Muscle of arm (tissue), 12 donors: Measurements from ENCODE around the gene PLOD3. TPM values are rescaled to one million over a fixed set of nuclear protein-coding genes. Genes with fewer than 3 reads are reported as not detected.

Source experiments
- DNase-seq: peaks from one replicate; pipeline ENCODE4 v3.0.0-alpha.2; 2013
- polyA plus RNA-seq, 12 donors: library from polyadenylated mRNA; unstranded; fragments of 120-200 nt; gene quantifications; one replicate each; pipeline ENCODE4 v1.2.1, GENCODE V29; 2013; ENCODE audit not compliant: insufficient read length in 12 of 12

PLOD3 gene
- polyA plus RNA-seq, 12 donors, result 31.9 to 73.4 (median 47.2) TPM; not detected in 1

- no peak for DNase-seq
Measured at GRCh38 chr7:101186844-101187428, 30.4 kb downstream of the PLOD3 start.

DNA sequence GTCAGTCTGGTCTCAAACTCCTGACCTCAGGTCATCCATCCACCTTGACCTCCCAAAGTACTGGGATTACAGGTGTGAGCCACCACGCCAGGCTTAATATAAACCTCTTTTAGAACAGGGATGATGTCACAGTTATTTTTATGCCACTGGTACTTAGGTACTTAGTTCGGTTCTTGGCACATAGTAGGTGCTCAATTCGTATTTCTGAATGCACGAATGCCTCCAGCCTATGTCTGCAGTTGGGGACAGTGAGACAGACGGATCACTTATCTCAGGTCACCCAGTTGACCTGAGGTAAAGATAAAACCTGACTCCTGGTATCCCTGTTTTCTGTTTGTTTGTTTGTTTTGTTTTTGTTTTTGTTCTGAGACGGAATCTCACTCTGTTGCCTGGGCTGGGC lies 31.2 kb downstream of the PLOD3 start:
- DNase-seq, result no peak

- DNase-seq, result no peak
Measured at GRCh38 chr7:101185258-101185839, 32.0 kb downstream of the PLOD3 start.

DNA sequence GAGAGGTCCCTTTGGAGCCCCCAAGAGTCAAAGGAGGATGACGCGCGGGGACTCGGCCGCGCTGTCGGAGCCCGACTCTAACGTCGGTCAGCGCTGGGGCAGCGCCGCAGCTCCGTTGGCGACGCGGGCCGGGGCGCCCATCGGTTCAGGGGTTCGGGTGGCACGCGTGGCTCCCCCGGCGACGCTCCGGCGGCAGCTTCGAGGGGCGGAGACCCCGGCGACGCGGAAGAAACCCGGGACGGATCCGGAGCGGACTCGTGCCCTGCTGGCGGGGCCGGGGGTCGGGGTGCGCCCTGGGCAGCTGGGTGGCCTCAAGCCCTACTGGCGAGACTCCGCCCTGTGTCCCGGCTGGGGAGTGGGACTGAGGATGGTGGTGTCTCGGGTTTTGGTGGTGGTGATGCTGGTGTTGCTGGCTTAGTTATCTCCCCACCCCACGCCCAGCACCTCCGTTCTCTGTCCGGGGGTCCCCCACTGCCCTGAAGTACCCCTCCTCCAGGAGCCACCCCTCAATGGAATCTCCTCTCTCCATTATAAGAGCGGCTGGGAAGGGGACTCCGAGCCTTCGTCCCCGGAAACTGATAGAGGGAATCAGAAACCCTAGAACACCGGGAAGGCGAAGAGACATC lies 37.1 kb downstream of the PLOD3 start, which contains the start of gene NAT16:
Gene NAT16, minus strand, starts transcription at position 164 of the 626 bp plus-strand sequence. CDS start 5,486 bp downstream, outside the sequence.
- DNase-seq, result no peak

DNA sequence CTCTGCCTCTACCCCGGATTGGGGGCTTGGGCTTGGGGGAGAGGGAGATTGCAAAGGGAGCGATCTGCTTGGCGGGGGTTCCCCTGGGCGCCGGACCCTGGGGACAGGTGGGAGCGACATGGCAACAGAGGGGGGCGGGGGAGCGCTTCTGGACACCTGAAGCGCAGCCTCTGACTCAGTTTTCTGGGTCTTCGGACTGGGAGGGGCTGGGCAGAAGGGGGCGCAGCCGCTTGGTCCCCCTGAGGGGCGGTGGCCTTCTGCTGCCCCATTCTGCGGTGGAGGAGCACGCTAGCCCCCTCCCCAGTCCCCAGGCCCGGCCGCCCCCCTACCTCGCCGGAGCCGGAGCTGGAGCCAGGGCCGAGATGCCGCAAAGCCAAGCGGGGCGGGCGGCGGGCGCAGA lies 37.7 kb downstream of the PLOD3 start:
- no peak for DNase-seq

DNA sequence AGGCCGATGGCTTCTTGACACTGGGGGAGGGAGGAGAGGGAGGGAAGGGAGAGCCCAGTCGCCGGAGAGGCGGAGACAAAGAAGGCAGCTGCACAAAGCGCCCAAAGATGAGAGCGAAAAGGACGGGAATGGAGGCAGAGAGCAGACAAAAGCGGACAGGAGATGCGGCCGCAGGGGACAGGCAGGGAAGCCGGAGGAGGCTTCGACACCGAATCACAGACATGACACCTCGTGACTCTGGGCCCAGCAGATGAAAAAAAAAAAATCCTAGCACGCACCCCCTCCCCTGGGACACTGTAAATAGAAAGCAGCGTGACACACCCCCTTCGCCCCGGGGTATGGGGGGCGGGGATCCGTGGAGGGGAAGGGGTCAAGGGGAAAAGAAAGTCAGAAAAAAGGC lies 38.3 kb downstream of the PLOD3 start:
- no peak for DNase-seq

DNA sequence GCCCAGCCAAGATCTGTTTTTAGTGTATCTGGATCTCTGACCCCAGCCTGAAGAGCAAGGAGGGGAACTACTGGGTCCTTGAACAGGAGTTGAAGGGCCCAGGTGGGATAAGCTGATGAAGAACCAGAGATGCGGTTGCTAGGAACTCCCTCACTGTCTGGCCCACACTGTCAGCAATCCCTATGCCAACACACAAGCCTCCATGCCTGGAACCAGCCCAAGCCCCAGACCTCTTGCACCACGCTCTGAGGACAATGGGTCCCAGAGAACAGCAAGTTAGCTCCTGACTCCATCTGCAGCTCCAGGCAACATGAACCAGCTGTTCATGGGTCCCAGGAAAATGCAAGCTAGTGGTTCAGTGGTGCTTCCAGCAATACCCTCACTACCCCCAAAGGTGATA lies 39.7 kb downstream of the PLOD3 start:
- no peak for DNase-seq

GRCh38 chr7:101175664-101176063 lies 41.7 kb downstream of the PLOD3 start:
- no peak for DNase-seq

GRCh38 chr7:101174322-101174854 lies 43.0 kb downstream of the PLOD3 start:
- DNase-seq, result no peak

DNA sequence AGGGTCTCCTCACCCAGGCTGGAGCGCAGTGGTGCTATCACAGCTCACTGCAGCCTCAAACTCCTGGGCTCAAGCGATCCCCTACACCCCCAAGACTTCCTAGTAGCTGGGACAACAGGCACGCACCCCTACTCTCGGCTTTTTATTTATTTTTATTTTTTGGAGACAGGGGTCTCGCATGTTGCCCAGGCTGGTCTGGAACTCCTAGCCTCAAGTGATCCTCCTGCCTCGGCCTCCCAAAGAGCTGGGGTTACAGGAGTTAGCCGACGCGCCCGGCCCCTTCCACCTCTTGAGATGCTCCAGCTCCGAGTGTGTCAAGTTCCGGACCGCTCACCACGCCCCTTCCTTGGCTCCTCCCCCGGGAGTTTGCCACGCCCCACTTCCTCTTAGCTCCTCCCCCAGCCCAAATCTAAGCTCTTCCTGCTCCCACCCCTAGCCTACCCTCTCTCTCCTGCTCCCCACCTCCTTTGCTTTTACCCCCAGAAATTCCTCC lies 43.6 kb downstream of the PLOD3 start:
- no peak for DNase-seq

DNA sequence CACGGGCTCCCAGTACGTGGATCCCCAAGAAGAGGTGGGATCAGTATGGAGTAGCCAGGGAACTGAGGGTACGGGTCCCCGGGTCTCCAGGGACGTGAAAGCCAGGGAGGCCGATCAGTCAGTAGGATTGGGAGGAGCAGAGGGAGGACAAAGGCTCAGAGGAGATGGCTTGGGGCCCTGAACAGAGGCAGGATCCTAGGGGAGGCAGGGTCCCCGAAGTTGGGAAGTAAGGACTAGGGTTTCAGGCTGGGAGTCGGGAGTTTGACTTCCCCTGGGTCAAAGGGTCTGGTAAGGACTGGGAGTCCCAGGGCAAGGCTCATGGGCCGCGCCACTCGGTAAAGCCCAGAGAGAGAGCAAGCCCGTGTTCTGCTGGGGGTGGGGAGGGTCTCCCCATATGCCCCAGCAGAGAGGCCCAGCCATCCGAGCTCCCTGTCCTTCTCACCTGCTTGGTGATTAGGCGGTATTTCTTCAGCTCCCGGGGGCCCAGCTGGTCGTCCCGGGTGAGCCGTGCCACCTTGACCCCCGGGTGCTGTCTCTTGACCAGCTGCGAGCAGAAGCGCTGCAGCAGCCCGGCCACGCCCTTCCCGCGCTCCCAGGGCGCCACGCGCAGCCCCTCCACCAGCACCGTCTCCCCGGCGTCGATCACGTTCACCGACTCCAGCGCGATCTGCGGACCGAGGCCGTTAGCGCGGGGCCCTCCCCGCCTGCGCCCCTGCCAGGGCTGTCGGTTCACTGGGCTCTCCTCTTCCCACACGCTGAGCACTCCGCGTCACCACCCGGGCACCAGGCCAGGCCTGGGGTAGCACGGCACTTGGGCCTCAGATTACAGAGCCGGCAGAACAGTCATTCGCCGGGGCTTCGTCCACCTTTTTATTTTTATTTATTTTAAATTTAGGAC lies 44.3 kb downstream of the PLOD3 start:
- no peak for DNase-seq

DNA sequence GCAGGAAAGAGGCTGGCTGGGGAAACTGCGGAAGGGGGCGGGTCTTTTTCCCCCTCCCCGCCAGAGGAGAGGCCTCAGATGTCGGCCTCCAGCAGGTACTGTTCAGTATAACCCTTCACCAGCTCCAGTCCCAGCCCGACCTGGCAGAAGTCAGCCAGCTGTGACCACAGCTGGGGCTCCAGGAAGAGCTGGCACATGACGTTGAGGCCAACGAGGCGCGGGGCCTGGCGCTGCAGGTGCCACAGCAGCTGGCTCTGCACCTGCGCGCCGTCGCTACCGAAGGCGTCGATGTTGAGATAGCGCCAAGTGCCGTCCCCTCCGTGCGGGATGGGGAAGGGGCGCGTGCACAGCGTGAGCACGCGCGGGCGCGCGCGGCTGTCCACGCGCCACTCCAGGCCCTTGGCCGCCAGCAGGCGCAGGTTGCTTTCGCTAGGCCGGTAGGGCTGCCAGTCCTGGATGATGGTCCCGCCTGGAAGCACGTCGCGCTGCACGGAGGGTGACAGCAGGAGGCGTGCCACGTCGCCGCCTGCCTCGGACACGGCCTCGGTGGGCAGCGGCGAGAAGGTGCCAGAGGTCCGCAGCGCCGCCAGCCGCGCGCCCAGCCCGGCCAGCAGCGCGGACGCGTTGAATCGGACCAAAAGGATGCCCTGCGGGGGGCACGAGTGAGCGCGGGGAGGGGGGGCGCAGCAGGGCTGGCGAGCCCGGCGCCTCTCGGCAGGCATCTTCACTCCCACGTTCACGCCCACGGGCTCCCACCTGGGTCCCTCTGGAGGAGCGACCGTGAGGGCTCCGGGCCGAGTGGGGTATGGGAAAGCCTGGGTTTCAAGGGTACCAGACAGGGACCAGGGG lies 45.2 kb downstream of the PLOD3 start:
- DNase-seq, result no peak

GRCh38 chr7:101171442-101171837 lies 45.9 kb downstream of the PLOD3 start:
- DNase-seq, result no peak

- no peak for DNase-seq
Measured at GRCh38 chr7:101170617-101171441, 46.6 kb downstream of the PLOD3 start.

- DNase-seq, result peak; percentile 54
Measured at GRCh38 chr7:101169838-101170551, 47.4 kb downstream of the PLOD3 start.

GRCh38 chr7:101169110-101169837 lies 48.1 kb downstream of the PLOD3 start:
- no peak for DNase-seq

DNA sequence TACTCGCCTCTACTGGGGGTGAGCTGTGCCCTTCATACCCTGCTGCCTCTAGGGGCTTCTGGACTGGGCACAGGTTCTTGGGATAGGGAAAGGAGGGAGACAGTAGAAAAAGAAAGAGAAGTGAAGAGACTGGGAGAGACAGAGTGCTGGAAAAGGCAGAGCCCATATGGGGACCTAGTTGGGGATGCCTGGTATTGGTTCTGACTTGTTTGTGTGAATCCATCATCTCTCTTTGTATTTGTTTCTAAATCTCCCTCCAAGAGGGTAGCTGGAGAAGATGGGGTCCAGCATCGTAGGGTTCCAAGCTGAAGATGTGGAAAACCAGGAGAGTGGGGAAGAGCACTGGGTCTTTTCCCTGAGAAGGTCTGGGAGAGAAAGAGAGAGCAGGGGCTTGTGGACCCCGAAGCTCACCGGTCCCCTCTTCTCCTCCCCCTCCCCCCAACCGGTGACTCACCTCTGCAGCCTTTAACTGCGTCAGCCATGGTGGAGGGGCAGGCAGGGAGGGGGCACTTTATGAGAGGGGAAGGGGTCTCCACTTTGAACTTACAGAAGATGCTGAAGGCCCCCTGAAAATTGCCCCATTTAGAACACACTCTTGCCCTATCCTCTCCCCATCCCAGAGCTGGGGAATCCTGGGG lies 48.9 kb downstream of the PLOD3 start:
- no peak for DNase-seq
